K562 (cell line): ENCODE results near the gene AGAP3. TPM values are rescaled to one million over a fixed set of nuclear protein-coding genes. Genes with fewer than 3 reads are reported as not detected.

Source experiments
- ATF6 ChIP-seq: sonication (generic); formaldehyde crosslinking; IDR thresholded peaks from 2 replicates; pipeline ENCODE4 v1.4.0; 2020; ENCODE audit warnings: mild to moderate bottlenecking, missing genetic modification reagents
- KLF1 ChIP-seq: fragments of 450-650 bp; IDR thresholded peaks from 2 replicates; pipeline ENCODE4 v1.6.1; 2016; ENCODE audit warnings: missing genetic modification characterization, missing compliant biosample characterization
- MAZ ChIP-seq, 2 experiments: fragments of 450-650 bp in 1 of 2; sonication (generic) in 1 of 2; formaldehyde crosslinking; IDR thresholded peaks in 1 of 2; conservative IDR thresholded peaks in 1 of 2; 2 replicates each; pipeline versions ENCODE4 v1.4.0 to v1.5.0; 2020; ENCODE audit warnings: mild to moderate bottlenecking in 1 of 2, missing genetic modification reagents in 1 of 2
- NONO ChIP-seq, 2 experiments: fragments of 200-400 bp in 1 of 2; fragments of 450-650 bp in 1 of 2; formaldehyde crosslinking in 1 of 2; IDR thresholded peaks; 2 replicates each; pipeline ENCODE4 v1.6.1; 2017; ENCODE audit warnings: low read depth in 2 of 2, mild to moderate bottlenecking in 2 of 2, moderate library complexity in 2 of 2, low read length in 1 of 2
- POLR2AphosphoS5 ChIP-seq: IDR thresholded peaks from 2 replicates; pipeline ENCODE4 v1.6.1; 2011; ENCODE audit warnings: mild to moderate bottlenecking, low read depth, low read length, moderate library complexity; ENCODE audit not compliant: control insufficient read depth, insufficient read depth
- PRMT5 ChIP-seq: sonication (generic); formaldehyde crosslinking; IDR thresholded peaks from 2 replicates; pipeline ENCODE4 v1.5.0; 2020; ENCODE audit warnings: missing genetic modification reagents
- TBP ChIP-seq: optimal IDR thresholded peaks from 2 replicates; pipeline ENCODE3; 2011; ENCODE audit warnings: low read depth, low read length, improper control_type of control experiment
- ZBTB49 ChIP-seq: sonication (generic); formaldehyde crosslinking; IDR thresholded peaks from 2 replicates; pipeline ENCODE4 v1.8.0; 2022; ENCODE audit warnings: missing genetic modification reagents, mild to moderate bottlenecking, borderline replicate concordance
- ZC3H11A ChIP-seq: IDR thresholded peaks from 2 replicates; pipeline ENCODE4 v1.6.1; 2012; ENCODE audit warnings: low read depth, low read length, improper control_type of control experiment
- ZNF57 ChIP-seq: fragments of 450-650 bp; formaldehyde crosslinking; IDR thresholded peaks from 2 replicates; pipeline ENCODE4 v1.4.0; 2020; ENCODE audit warnings: mild to moderate bottlenecking, moderate library complexity
- ZNF644 ChIP-seq: fragments of 200-800 bp; sonication (Bioruptor generic); IDR thresholded peaks from 2 replicates; pipeline ENCODE4 v1.6.1; 2016; ENCODE audit warnings: low read depth, missing genetic modification characterization, missing compliant biosample characterization
- ZNF668 ChIP-seq: fragments of 250-450 bp; sonication (Bioruptor Pico); IDR thresholded peaks from 2 replicates; pipeline ENCODE4 v1.8.0; 2022; ENCODE audit warnings: mild to moderate bottlenecking, inconsistent platforms
- ZZZ3 ChIP-seq: fragments of 450-650 bp; IDR thresholded peaks from 2 replicates; pipeline ENCODE4 v1.6.1; 2016; ENCODE audit warnings: antibody characterized with exemption, mild to moderate bottlenecking, moderate library complexity
- polyA plus RNA-seq, 8 experiments: library from polyadenylated mRNA; depleted of rRNA in 4 of 8; stranded (reverse) in 5 of 8; unstranded in 3 of 8; fragments of >200 nt; fragmentation: Nextera tagmentation in 2 of 8; fragmentation: Illumina TruSeq in 1 of 8; extraction: Ambion mirVana in 2 of 8; extraction: Trizol in 1 of 8; gene quantifications; 2 replicates each; pipeline versions ENCODE4 v1.2.1 to v1.2.3, GENCODE V29; 2011 to 2014; ENCODE audit warnings: inconsistent platforms in 1 of 8, missing spikeins in 1 of 8
- total RNA-seq, 7 experiments: library from RNA; depleted of rRNA in 6 of 7; stranded (reverse); fragments of >200 nt in 6 of 7; fragmentation: Illumina TruSeq in 2 of 7; extraction: Trizol in 2 of 7; gene quantifications; 2 replicates each; pipeline versions ENCODE4 v1.2.1 to v1.2.3, GENCODE V29; 2011 to 2021; ENCODE audit warnings: low replicate concordance in 1 of 7

Gene AGAP3
- total and polyA plus RNA-seq, 9 of the 15 experiments (the other 6 are each of a cell fraction or from before 2014, with no cell fraction given), result 3.4 to 208 (median 62.2) TPM

GRCh38 chr7:151082141-151083070 is 3.9 kb upstream of the AGAP3 start (continued):
- no peak for TF ChIP-seq ZBTB49
- no peak for TF ChIP-seq ZZZ3
- TF ChIP-seq MAZ (CRISPR knock-in tag; conservative IDR thresholded peaks at IDR 0.05 in 1 of 2, IDR thresholded peaks at IDR 0.05 in 1 of 2), result no peak; a peak in 3 of 4 replicates
- no peak for TF ChIP-seq KLF1 (tag)
- TF ChIP-seq TBP, result peak; percentile 18
- TF ChIP-seq ZNF57 (CRISPR knock-in tag), result no peak
- TF ChIP-seq PRMT5, result no peak
- 0 out of 2 replicates have a peak, but pooled peaks have one; percentile 42 for TF ChIP-seq ZC3H11A
- no peak for TF ChIP-seq NONO (IDR thresholded peaks at IDR 0.05; ENCODE audit: low read depth in 2 of 2, low read length in 1 of 2)
- peak; percentile 94; the same call in 1 of the 2 replicates for TF ChIP-seq ATF6 (CRISPR knock-in tag)
- TF ChIP-seq ZNF644 (tag), result no peak
- TF ChIP-seq ZNF668, result 0 out of 2 replicates have a peak, but pooled peaks have one; percentile 25
- peak; percentile 16; the same call in 1 of the 2 replicates for TF ChIP-seq POLR2AphosphoS5
